ENCODE measurements around the gene PAX9. TPM values are rescaled to one million over a fixed set of nuclear protein-coding genes. Genes with fewer than 3 reads are reported as not detected.

The PAX9 gene
- total RNA-seq, 1 donor from 2014 or later: not detected

DNA sequence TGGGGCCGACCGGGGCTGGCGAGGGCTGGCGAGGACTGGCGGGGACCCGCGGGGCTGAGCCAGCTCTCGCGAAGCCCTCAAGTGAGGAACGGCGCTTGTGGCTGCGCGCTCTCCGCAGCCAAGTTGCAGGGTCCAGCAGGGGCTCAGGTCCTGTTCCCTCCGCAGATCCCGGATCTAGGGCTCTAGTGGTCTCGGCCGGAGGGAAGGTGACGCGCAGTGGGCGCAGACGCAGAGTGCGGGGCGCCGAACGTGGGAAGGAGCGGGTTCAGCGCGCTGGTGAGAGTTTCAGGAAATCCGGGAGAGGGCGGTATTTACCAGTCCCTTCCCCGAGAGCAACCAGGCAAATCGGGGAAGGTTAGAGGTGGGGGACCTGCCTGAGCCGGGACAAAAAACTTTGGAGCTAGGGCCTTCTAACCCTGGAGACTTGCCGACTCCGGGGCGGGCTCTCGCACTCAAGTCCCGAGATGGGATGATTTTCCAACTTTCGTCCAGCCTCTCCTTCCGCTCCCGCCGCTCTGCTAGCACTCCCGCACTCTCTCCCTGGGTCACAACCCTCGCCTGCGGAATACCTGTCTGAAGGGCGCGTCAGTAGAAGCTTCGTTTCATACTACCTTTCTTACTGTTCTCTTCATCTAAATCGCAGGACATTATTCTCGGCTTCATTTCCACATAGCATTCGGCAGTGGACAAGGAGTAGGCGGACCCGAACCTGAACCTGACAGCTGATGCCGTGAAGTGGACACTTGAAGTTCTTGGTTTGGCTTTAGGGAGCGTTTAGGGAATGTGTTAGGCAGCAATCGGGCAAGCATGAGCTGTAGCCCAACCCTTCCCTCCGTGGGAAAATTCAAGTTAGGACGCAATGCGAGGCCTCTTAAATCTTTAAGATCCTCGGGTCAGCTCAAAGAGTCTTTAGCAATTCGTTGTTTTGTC is 13.6 kb upstream of the PAX9 start:
- DNase-seq (ENCODE audit: low spot score): no peak
- Mint-ChIP-seq H3K27ac (no peak overlapping the region), H3K4me3 (ENCODE audit: low read depth) (no peak overlapping the region), H3K4me1 (ENCODE audit: low read depth) (no peaks in the 10 kb centered on the region), H3K36me3 (ENCODE audit: low read depth) (no peaks in the 10 kb centered on the region), H3K27me3 (ENCODE audit: low read depth) (peaks cover 68% of the 10 kb centered on the region), H3K9me3 (no peaks in the 10 kb centered on the region)
- intact Hi-C loops (cut with micrococcal nuclease): no loop called here

DNA sequence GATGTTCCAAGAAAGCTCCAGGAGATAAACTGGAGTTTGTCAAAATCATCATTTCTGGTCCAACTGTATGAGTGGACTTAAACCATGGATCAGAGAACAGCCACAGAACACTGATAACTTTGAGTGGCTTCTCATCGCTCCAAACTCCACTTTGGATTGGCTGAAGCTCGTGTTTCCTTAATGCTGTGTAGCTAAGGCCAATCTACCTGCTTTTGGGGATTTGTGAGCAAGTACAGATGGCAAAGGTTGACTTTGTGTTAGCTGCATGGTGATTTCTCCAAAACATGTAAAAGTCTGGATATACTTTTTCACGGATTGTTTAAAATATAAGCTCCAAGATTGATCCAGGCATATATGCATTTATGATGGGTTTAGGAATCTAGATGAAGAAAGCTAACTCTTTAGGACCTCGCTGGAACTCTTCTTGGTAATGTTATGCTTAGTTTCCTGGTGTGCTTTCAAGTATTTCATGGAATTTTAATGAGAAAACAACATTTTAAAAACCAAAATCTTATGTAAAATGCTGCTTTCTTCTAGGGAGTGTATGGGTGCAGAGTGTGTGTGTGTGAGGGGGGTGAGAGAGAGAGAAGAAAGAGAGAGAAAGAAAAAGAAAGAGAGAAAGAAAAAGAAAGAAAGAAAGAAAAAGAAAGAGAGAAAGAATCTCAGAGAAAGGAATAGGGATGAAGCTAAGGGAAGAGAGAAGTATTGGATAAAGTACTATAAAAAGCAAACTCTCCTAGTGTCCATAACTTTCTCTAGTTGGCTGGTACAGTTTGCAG is 11.6 kb upstream of the PAX9 start:
- H3K9me3 Mint-ChIP-seq: no peaks in the 10 kb centered on the region
- intact Hi-C loops (cut with micrococcal nuclease): no loop called here
- H3K4me1 Mint-ChIP-seq (ENCODE audit: low read depth): no peaks in the 10 kb centered on the region
- H3K4me3 Mint-ChIP-seq (ENCODE audit: low read depth): no peak overlapping the region
- DNase-seq (ENCODE audit: low spot score): no peak
- H3K36me3 Mint-ChIP-seq (ENCODE audit: low read depth): no peaks in the 10 kb centered on the region
- peaks cover 79% of the 10 kb centered on the region for H3K27me3 Mint-ChIP-seq (ENCODE audit: low read depth)
- H3K27ac Mint-ChIP-seq: no peak overlapping the region

DNA sequence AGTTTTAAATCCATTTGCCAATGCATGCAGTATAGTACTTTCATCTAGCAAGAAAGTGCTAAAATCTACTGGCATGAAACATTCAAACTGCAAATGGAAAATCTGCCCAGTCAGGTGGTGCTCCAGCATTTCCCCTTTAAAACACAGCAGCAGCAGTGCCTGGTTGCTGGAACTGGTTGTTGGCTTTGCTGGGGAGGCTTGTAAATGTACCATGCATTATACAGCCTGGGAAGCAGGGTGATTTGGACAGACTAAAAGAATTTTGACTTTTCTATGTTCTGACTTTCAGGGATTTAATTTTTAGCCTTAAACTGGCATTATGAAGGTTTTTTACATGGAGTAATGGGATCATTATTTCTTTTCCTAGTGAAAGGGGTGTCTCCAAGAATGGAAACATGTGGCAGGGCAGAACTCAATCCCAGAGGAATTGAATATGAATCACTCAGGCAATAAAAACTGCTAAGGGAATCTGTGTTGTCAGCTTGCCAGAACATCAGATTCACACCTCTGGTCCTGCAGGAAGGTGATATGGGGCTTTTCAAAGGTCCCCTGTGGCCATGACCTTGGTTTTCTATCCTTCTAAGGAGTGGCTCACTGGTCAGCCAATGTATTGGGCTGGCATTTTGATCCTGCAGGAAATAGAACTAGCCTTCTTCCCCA is 9.0 kb upstream of the PAX9 start:
- Mint-ChIP-seq H3K27me3 (ENCODE audit: low read depth) (peaks cover 87% of the 10 kb centered on the region), H3K4me1 (ENCODE audit: low read depth) (peaks cover 1% of the 10 kb centered on the region), H3K4me3 (ENCODE audit: low read depth) (no peak overlapping the region), H3K9me3 (no peaks in the 10 kb centered on the region), H3K27ac (no peak overlapping the region), H3K36me3 (ENCODE audit: low read depth) (no peaks in the 10 kb centered on the region)
- intact Hi-C loops (cut with micrococcal nuclease): no loop called here
- DNase-seq (ENCODE audit: low spot score): no peak

DNA sequence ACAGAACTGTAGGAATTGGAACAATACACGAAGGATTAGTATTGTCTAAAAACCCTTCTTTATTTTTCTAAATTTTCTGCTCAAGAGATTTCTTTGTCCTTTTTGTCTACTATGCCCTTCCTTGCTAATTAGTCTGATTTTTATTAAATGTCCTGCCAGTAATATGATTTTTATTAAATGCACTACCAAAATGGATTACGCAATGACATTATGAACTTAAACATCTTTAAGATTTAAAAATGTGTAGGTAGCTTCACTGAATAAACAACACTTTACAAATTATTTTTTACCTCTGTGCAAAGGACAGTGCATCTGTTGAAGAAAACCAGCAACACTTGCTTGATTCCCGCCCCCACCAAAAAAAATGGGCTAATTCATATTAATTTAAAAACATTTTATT is 8.2 kb upstream of the PAX9 start:
- Mint-ChIP-seq H3K36me3 (ENCODE audit: low read depth) (no peaks in the 10 kb centered on the region), H3K9me3 (no peaks in the 10 kb centered on the region), H3K4me1 (ENCODE audit: low read depth) (peaks cover 1% of the 10 kb centered on the region), H3K4me3 (ENCODE audit: low read depth) (no peak overlapping the region), H3K27me3 (ENCODE audit: low read depth) (peaks cover 87% of the 10 kb centered on the region), H3K27ac (no peak overlapping the region)
- intact Hi-C loops (cut with micrococcal nuclease): no loop called here
- no peak for DNase-seq (ENCODE audit: low spot score)

DNA sequence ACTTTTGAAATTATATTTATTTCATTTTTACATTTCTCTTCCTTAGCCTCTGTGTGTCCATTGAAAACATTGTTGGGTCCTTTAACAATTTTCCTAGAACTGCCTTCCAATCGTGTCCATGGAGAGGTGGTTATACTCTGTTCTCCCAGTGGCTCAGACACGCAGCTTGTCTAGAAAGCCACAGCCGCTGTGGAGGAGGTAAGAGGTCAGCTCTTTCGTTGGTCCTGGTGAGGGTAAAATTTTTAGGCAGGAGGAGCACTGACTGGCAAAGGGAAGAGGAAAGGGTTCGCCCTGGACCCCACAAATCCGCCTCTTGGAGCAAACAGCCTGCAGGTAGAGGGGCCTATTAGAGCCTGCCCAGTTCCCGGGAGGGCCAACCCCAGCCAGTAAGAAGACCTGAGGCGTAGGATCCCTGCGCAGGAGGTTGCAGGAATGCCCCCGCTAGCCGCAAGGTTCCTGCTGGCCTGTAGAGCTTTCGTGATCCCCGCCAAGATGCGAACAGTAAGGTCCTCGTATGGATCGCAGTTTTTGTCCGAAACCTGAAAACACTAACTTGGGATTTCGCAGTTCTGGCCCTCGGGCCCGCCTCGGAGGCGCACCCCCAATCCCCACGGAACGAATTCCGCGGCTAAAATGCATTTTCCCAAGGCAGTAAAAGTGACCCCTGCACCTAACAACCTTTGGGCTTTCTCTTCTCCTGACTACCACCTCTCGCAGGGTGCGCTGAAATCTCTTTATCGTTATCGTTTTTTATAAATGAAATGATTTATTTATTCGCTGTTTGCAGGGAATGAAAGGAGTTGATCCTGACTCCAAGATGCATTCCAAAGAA is 7.5 kb upstream of the PAX9 start:
- H3K27me3 Mint-ChIP-seq (ENCODE audit: low read depth): peaks cover 87% of the 10 kb centered on the region
- DNase-seq (ENCODE audit: low spot score): no peak
- no peak overlapping the region for H3K27ac Mint-ChIP-seq
- H3K9me3 Mint-ChIP-seq: no peaks in the 10 kb centered on the region
- no peak overlapping the region for H3K4me3 Mint-ChIP-seq (ENCODE audit: low read depth)
- H3K4me1 Mint-ChIP-seq (ENCODE audit: low read depth): peaks cover 3% of the 10 kb centered on the region
- H3K36me3 Mint-ChIP-seq (ENCODE audit: low read depth): no peaks in the 10 kb centered on the region
- intact Hi-C loops (cut with micrococcal nuclease): no loop called here

DNA sequence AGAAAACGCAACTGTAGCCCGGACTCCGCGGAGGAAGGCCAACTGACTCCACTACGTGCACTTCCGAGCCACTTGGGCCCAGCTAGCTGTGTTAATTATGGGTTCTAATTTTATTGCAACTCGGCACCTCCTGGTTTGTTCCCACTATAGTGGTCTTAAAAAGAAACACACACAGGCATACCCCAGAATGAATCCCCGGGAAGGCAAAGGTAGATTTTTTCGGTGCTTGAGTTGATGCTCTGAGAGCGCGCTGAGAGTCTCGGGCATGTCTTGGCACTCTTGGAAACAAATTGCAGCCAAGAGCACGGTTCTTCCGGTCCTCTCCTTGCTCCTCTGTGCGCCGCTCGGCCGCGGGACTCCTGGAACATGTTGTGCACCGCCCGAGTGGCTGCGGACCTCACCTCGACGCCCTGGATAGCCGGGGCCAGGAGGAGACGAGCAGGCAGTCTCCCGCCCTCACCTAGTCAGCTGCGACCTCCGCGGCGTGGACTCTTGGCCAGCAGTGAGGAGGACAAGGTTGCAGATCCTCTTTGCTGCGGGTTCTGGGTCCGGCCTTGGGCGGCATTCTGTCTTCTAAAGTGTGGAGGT is 6.8 kb upstream of the PAX9 start:
- Mint-ChIP-seq H3K9me3 (no peaks in the 10 kb centered on the region), H3K36me3 (ENCODE audit: low read depth) (no peaks in the 10 kb centered on the region), H3K4me1 (ENCODE audit: low read depth) (peaks cover 4% of the 10 kb centered on the region), H3K27ac (no peak overlapping the region), H3K27me3 (ENCODE audit: low read depth) (peaks cover 88% of the 10 kb centered on the region), H3K4me3 (ENCODE audit: low read depth) (no peak overlapping the region)
- no peak for DNase-seq (ENCODE audit: low spot score)
- intact Hi-C loops (cut with micrococcal nuclease): loop anchor here (5.0 kb wide), 1 partner anchor 1552 kb away; the partner anchor contains the start of gene SSTR1

DNA sequence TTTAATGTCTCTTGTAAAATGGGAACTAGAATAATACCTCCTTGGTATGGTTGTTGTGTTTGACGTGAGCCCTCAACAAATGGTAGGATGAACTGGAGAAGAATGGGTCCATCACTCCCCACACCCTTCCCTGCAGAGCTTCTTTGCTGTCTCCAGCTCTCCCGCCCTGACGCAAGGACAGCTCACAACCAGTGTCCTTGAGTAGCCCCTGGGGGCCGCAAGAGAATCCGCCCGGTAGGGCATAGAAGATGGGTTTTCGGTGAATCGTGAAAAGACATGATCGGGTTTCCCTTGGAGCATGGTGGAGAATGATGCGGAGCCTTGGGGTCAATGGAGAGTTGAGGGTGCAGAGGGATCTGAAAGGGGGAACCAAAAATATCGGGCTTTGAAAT is 6.1 kb upstream of the PAX9 start:
- peaks cover 88% of the 10 kb centered on the region for H3K27me3 Mint-ChIP-seq (ENCODE audit: low read depth)
- peaks cover 4% of the 10 kb centered on the region for H3K4me1 Mint-ChIP-seq (ENCODE audit: low read depth)
- no peak overlapping the region for H3K27ac Mint-ChIP-seq
- no peaks in the 10 kb centered on the region for H3K9me3 Mint-ChIP-seq
- H3K4me3 Mint-ChIP-seq (ENCODE audit: low read depth): no peak overlapping the region
- intact Hi-C loops (cut with micrococcal nuclease): loop anchor here (5.0 kb wide), 1 partner anchor 1552 kb away; the partner anchor contains the start of gene SSTR1
- no peaks in the 10 kb centered on the region for H3K36me3 Mint-ChIP-seq (ENCODE audit: low read depth)
- DNase-seq (ENCODE audit: low spot score): no peak

DNA sequence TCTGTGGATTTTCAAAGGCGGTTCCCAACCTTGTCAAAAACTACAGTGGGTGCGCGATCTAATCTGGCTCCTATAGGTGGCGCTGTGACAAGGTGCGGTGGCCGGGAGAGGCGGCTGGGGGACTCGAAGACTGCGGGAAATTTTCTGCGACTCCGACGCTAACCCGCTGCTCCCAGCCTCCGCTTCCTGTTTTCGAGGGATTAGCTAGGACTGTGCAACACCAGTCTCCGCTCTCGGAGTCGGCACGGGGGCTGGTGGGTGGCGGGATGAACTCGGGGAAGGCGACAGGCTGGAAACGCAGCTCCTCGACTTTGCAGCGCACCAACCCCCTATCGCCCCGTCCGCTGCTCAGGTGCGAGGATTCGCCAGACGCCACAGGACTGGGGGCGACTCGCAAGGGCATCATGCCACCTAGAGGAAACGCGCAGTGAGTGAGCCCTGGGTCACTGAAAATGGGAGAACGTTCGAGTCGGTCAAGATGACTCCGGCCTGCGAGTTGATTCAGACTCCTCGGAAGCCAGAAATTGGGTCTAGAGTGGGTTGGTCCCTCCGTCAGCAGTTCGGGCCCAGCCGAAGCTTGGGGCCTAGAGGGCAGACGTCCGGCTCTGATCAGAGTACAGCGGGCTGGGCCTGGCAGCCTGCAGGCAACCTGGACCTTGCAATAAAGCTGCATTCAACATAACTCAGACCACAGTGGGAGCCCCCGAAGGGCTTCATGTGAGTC is 5.5 kb upstream of the PAX9 start:
- Mint-ChIP-seq H3K4me1 (ENCODE audit: low read depth) (peaks cover 4% of the 10 kb centered on the region), H3K27ac (no peak overlapping the region), H3K9me3 (no peaks in the 10 kb centered on the region), H3K27me3 (ENCODE audit: low read depth) (peaks cover 91% of the 10 kb centered on the region), H3K36me3 (ENCODE audit: low read depth) (no peaks in the 10 kb centered on the region), H3K4me3 (ENCODE audit: low read depth) (no peak overlapping the region)
- no peak for DNase-seq (ENCODE audit: low spot score)
- intact Hi-C loops (cut with micrococcal nuclease): loop anchor here (2.0 to 5.0 kb wide), 3 partner anchors 73 to 1551 kb away; partner anchors contain the start of genes NKX2-1, NKX2-8 and SSTR1

DNA sequence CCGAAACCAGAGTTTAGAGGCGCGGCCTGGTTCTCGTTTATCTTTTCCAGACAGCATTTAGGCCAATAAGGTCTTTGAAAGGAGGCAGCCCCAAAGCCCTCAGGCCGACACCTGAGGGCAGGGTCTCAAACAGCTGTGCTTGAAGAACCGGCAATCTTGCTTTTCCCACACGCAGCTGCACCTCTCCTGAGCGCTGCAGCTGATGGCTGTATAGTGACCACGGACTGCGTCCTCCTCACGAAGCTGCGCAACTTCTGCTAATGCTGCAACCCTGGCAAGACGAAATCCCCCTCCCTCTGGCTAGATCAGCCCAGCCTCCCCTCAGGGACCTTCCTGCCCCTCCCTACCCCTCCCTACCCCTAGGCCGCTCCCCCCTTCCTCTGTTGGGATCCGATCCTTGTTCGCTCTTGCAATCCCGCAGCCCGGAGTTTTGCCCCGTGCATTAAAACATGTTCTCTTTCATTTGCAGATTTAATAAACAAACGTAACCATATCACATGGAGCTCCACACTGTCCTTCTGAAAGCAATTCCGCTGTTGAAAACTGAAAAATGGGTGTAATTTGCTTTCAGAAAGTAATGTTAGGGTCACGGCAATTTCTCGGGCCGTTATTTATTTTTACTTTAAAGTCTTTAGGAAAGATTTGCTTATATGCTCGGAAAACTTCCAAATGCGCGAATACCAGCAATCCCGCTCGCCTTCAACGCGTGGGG is 4.8 kb upstream of the PAX9 start:
- Mint-ChIP-seq H3K4me3 (ENCODE audit: low read depth) (no peak overlapping the region), H3K4me1 (ENCODE audit: low read depth) (peaks cover 4% of the 10 kb centered on the region), H3K36me3 (ENCODE audit: low read depth) (no peaks in the 10 kb centered on the region), H3K27ac (no peak overlapping the region), H3K9me3 (no peaks in the 10 kb centered on the region), H3K27me3 (ENCODE audit: low read depth) (peaks cover 91% of the 10 kb centered on the region)
- intact Hi-C loops (cut with micrococcal nuclease): loop anchor here (2.0 to 5.0 kb wide), 3 partner anchors 74 to 1550 kb away; partner anchors contain the start of genes NKX2-1, NKX2-8 and SSTR1
- no peak for DNase-seq (ENCODE audit: low spot score)

DNA sequence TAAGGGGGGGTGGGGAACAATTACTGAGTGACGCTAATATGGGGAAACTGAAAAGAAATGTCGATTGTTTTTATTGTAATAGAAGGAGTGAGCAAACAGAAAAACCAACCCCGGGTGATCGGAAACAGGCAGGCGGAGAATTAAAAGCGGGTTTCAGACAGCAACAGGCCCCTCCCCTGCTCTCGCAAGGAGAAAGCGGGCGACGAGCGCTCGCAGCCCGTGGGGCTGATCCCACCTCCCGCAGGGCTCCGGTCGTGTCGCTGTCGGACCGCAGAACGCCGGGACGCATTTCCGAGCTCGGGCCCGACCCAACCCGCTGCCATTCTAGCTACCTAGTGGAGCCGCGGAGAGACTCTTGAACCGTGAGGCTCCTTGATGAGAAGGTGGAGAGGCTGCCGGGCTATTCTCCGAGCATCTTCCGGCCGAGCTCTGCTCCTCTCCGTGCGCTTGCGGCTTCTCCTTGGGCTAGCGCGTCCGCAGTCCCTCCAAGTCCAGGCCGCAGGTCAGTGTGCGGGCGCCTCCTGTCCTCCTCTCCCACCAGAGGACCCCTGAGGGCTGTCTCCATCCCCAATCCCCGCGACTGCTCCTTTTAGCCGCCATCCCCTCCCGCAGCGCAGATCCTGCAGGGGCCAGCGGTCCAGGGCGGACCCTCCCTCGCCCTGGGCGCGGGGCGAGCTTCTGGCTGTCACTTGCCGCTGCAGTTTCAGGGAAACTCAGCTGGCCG is 4.1 kb upstream of the PAX9 start:
- H3K9me3 Mint-ChIP-seq: no peaks in the 10 kb centered on the region
- no peak for DNase-seq (ENCODE audit: low spot score)
- intact Hi-C loops (cut with micrococcal nuclease): loop anchor here (2.0 to 5.0 kb wide), 3 partner anchors 75 to 1550 kb away; partner anchors contain the start of genes NKX2-1, NKX2-8 and SSTR1
- H3K4me3 Mint-ChIP-seq (ENCODE audit: low read depth): no peak overlapping the region
- H3K27ac Mint-ChIP-seq: no peak overlapping the region
- peaks cover 93% of the 10 kb centered on the region for H3K27me3 Mint-ChIP-seq (ENCODE audit: low read depth)
- H3K36me3 Mint-ChIP-seq (ENCODE audit: low read depth): no peaks in the 10 kb centered on the region
- H3K4me1 Mint-ChIP-seq (ENCODE audit: low read depth): peaks cover 9% of the 10 kb centered on the region

All from activated T-helper 2 cell treated with anti-CD3 and anti-CD28 coated beads, Interferon-gamma antibody, Interleukin-2, Interleukin-4, amounts not matched to agents 10 μg/mL and 5 μg/mL and 100 μg/mL, durations not matched to agents 14 hours and 24 hours and 36 hours (primary cell).